ENCODE measurements around the gene GADD45G. TPM values are rescaled to one million over a fixed set of nuclear protein-coding genes. Genes with fewer than 3 reads are reported as not detected.
A peak's percentile ranks its signal among the peaks of the same experiment; 100 is the strongest.

The GADD45G gene
- total RNA-seq, 4 donors from 2014 or later = 8.3 to 27.2 (median 14.4) TPM

DNA sequence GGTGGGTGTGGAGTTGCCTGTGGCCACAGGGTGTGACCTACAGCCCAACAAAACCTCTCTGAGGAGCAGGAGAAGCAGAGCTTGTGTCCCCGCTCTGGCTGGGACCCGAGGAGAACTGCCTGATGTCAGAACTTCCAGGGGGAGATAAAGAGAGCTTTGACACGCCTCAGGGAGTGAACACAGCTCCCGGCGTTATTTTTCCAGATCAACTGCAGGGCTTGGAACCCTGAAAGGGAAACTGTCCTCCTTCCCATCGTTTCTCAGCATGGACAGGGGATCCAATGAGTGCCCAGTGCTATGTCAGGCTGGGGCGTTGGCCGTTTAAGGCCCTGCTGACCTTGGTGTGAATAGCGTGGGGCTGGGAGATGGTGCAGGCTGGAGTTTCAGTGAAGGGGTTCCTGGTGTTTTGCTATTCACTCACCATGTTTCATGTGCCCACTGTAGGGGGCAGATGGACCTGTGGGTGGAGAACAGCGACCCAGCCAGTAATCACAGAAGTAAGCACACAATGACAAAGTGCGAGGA is 22.0 kb downstream of the GADD45G start:
- WGBS, 2 donors = 82 to 98% methylated on average over 8 to 11 of the region's 11 CpGs

DNA sequence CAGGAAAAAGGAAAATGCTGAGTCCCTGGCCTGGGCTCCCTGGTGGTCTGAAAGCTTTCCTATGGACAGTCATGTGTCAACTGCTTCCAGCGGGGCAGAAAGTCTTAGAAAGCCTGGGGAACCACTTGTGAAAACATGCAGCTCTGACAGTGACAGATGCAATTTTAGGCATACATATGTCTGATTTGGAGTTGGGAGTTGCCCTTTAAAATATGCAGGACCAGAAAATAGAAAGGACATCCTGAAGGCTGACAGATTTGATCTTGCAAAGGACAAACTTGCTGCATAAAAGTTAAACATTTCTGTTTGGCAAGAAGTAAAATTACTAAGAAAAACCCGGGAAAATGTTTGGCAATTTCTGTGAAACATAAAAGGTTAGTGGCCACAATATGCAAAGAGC is 23.8 kb downstream of the GADD45G start:
- intact Hi-C loops (cut with DNase I) = no loop called here
- peaks cover 34 to 49% of the 10 kb centered on the region in 2 donors for H3K4me1 ChIP-seq
- DNase-seq = no peak
- no peaks in the 10 kb centered on the region for H3K36me3 ChIP-seq
- no peaks in the 10 kb centered on the region for H3K27me3 ChIP-seq
- no peak overlapping the region for H3K27ac ChIP-seq
- no peak overlapping the region for H3K4me3 ChIP-seq (replicated peaks in 1 of 3)
- WGBS, 2 donors = 78% methylated on average over 2 of the region's 2 CpGs
- H3K9me3 ChIP-seq = no peaks in the 10 kb centered on the region
- TF ChIP-seq, protein P1, sequence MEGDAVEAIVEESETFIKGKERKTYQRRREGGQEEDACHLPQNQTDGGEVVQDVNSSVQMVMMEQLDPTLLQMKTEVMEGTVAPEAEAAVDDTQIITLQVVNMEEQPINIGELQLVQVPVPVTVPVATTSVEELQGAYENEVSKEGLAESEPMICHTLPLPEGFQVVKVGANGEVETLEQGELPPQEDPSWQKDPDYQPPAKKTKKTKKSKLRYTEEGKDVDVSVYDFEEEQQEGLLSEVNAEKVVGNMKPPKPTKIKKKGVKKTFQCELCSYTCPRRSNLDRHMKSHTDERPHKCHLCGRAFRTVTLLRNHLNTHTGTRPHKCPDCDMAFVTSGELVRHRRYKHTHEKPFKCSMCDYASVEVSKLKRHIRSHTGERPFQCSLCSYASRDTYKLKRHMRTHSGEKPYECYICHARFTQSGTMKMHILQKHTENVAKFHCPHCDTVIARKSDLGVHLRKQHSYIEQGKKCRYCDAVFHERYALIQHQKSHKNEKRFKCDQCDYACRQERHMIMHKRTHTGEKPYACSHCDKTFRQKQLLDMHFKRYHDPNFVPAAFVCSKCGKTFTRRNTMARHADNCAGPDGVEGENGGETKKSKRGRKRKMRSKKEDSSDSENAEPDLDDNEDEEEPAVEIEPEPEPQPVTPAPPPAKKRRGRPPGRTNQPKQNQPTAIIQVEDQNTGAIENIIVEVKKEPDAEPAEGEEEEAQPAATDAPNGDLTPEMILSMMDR (IDR thresholded peaks at IDR 0.05) = no peak
- no peak for TF ChIP-seq POLR2A (IDR thresholded peaks at IDR 0.05)

More for the DNA sequence above, 22.0 kb downstream of the GADD45G start:
- intact Hi-C loops (cut with DNase I) = no loop called here
- no peaks in the 10 kb centered on the region for H3K36me3 ChIP-seq
- TF ChIP-seq, protein P1 (IDR thresholded peaks at IDR 0.05) = no peak
- TF ChIP-seq POLR2A (IDR thresholded peaks at IDR 0.05) = no peak
- no peaks in the 10 kb centered on the region for H3K27me3 ChIP-seq
- H3K4me3 ChIP-seq (replicated peaks in 1 of 3) = no peak overlapping the region
- no peak overlapping the region for H3K27ac ChIP-seq
- H3K4me1 ChIP-seq = peaks cover 26 to 42% of the 10 kb centered on the region in 2 donors
- DNase-seq = no peak
- H3K9me3 ChIP-seq = no peaks in the 10 kb centered on the region

DNA sequence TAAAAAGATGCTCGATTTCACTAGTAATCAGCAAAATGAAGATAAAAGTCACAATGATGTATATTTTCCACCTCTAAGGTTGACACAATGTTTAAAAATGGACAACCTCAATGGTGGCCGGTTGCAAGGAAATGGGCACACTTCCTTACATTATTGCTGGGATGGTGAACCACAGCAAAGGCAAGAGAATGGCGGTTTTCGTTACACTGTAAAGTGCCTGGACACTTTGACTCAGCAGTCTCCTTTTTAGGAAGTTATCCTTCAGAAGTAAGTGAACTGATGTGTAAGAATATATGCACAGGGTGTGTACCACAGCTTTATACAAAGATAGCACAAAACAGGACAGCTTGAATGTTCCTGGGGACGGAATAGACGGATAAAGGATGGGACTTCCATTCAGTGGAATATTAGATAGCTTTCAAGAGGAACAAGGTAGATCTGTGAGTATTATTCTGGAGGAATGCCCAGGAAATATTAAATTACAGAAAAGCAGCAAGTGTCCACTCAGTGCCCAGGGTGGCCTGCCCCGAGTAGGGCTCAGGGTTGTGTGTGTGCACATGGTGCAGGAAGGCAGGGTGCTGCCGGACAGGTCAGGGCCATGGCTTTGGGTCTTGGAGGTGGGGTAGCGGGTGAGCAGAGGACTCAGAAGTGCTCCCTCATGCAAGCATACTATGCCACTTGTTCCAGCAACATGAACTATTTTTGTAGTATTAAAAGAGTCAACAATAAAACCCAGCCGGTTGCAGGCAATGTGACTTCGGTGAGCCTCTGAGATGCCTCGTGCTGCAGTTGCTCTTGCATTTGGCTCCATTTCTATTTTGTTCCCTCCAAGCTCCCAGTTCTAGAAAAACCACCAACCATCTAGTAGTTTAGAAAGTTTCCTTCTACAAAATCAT is 24.5 kb downstream of the GADD45G start:
- WGBS, 2 donors = 75 to 79% methylated on average over 12 of the region's 12 CpGs
- Histone ChIP-seq H3K27ac (peak overlapping the region in 2 of 3 donors; percentile 39 to 56), H3K27me3 (no peaks in the 10 kb centered on the region), H3K36me3 (no peaks in the 10 kb centered on the region), H3K4me1 (peaks cover 26 to 42% of the 10 kb centered on the region in 2 donors), H3K9me3 (no peaks in the 10 kb centered on the region), H3K4me3 (replicated peaks in 1 of 3) (no peak overlapping the region)
- TF ChIP-seq, protein P1 (IDR thresholded peaks at IDR 0.05) = no peak
- no peak for TF ChIP-seq POLR2A (IDR thresholded peaks at IDR 0.05)
- intact Hi-C loops (cut with DNase I) = no loop called here
- peak; percentile 50 to 58 for DNase-seq

GRCh38 chr9:89630508-89630907 is 25.7 kb downstream of the GADD45G start:
- WGBS, 2 donors = 93 to 94% methylated on average over 5 of the region's 5 CpGs
- Histone ChIP-seq H3K27ac (peak overlapping the region in 1 of 3 donors; percentile 56), H3K9me3 (no peaks in the 10 kb centered on the region), H3K4me1 (peaks cover 35 to 51% of the 10 kb centered on the region in 2 donors), H3K4me3 (replicated peaks in 1 of 3) (no peak overlapping the region), H3K36me3 (no peaks in the 10 kb centered on the region), H3K27me3 (no peaks in the 10 kb centered on the region)
- TF ChIP-seq POLR2A (IDR thresholded peaks at IDR 0.05) = no peak
- TF ChIP-seq, protein P1 (IDR thresholded peaks at IDR 0.05) = no peak
- intact Hi-C loops (cut with DNase I) = no loop called here
- DNase-seq = no peak

- no peak overlapping the region for H3K4me3 ChIP-seq (replicated peaks in 1 of 3)
- 76 to 79% methylated on average over 6 of the region's 6 CpGs for WGBS, 2 donors
- no peaks in the 10 kb centered on the region for H3K9me3 ChIP-seq
- no peaks in the 10 kb centered on the region for H3K36me3 ChIP-seq
- DNase-seq = peak in 1 of 2 donors; percentile 24
- intact Hi-C loops (cut with DNase I) = no loop called here
- TF ChIP-seq, protein P1 (IDR thresholded peaks at IDR 0.05) = no peak
- no peak for TF ChIP-seq POLR2A (IDR thresholded peaks at IDR 0.05)
- no peaks in the 10 kb centered on the region for H3K27me3 ChIP-seq
- peak overlapping the region in 1 of 3 donors; percentile 65 for H3K27ac ChIP-seq
- H3K4me1 ChIP-seq = peaks cover 38 to 52% of the 10 kb centered on the region in 2 donors
These were observed 26.6 kb downstream of the GADD45G start for GRCh38 chr9:89631384-89631783.

All from thyroid gland (tissue), 4 donors.